Osteocyte (in vitro differentiated cells): Measurements from ENCODE around the gene PGRMC1. TPM values are rescaled to one million over a fixed set of nuclear protein-coding genes. Genes with fewer than 3 reads are reported as not detected.
"Not testable (repeated sequence)": the region's sequence is repeated elsewhere in the genome, so short reads cannot be mapped to it uniquely, and the experiment has no call there.

Source experiments
- DNase-seq: peaks from one replicate; pipeline ENCODE4 v3.0.0; 2021; ENCODE audit warnings: mixed read lengths; ENCODE audit not compliant: unreplicated experiment; ENCODE audit errors: extremely low spot score
- H3K27ac Mint-ChIP-seq: one replicate; pipeline ENCODE4 v1.8.0; 2021; ENCODE audit warnings: mild to moderate bottlenecking, mixed read lengths; ENCODE audit not compliant: unreplicated experiment
- H3K27me3 Mint-ChIP-seq: one replicate; pipeline ENCODE4 v1.8.0; 2021; ENCODE audit warnings: mixed read lengths; ENCODE audit not compliant: unreplicated experiment
- H3K36me3 Mint-ChIP-seq: one replicate; pipeline ENCODE4 v1.8.0; 2021; ENCODE audit warnings: mixed read lengths; ENCODE audit not compliant: unreplicated experiment
- H3K4me1 Mint-ChIP-seq: one replicate; pipeline ENCODE4 v1.8.0; 2021; ENCODE audit warnings: mixed read lengths; ENCODE audit not compliant: unreplicated experiment
- H3K4me3 Mint-ChIP-seq: one replicate; pipeline ENCODE4 v1.8.0; 2021; ENCODE audit warnings: mild to moderate bottlenecking, moderate library complexity, mixed read lengths; ENCODE audit not compliant: unreplicated experiment
- H3K9me3 Mint-ChIP-seq: one replicate; pipeline ENCODE4 v1.8.0; 2021; ENCODE audit warnings: mixed read lengths; ENCODE audit not compliant: unreplicated experiment
- CTCF ChIP-seq: fragments of 200-600 bp; sonication (generic); IDR thresholded peaks from 2 replicates; pipeline ENCODE4 v1.5.0; 2021; ENCODE audit warnings: antibody characterized with exemption, mild to moderate bottlenecking, moderate library complexity
- total RNA-seq: library from RNA; stranded (reverse); gene quantifications from 2 replicates; pipeline ENCODE4 v1.2.1, GENCODE V29; 2021

Gene PGRMC1
- total RNA-seq, 1 donor from 2014 or later: 61.9 TPM

GRCh38 chrX:119290476-119290875, 54.4 kb downstream of the PGRMC1 start:
- TF ChIP-seq CTCF: no peak
- DNase-seq: no peak
- Mint-ChIP-seq H3K27ac (no peak overlapping the region), H3K4me3 (no peak overlapping the region), H3K4me1 (peaks cover 4% of the 10 kb centered on the region), H3K9me3 (peaks cover 5% of the 10 kb centered on the region), H3K27me3 (peaks cover 5% of the 10 kb centered on the region), H3K36me3 (no peaks in the 10 kb centered on the region)

GRCh38 chrX:119291246-119291645, 55.2 kb downstream of the PGRMC1 start:
- H3K36me3 Mint-ChIP-seq, H3K27ac Mint-ChIP-seq, H3K9me3 Mint-ChIP-seq, DNase-seq, H3K4me3 Mint-ChIP-seq, H3K4me1 Mint-ChIP-seq, H3K27me3 Mint-ChIP-seq: not testable (repeated sequence)

- no peak for DNase-seq
- peaks cover 5% of the 10 kb centered on the region for H3K9me3 Mint-ChIP-seq
- H3K36me3 Mint-ChIP-seq: no peaks in the 10 kb centered on the region
- H3K4me1 Mint-ChIP-seq: peaks cover 4% of the 10 kb centered on the region
- H3K27ac Mint-ChIP-seq: no peak overlapping the region
- no peak overlapping the region for H3K4me3 Mint-ChIP-seq
- no peak for TF ChIP-seq CTCF
- peaks cover 7% of the 10 kb centered on the region for H3K27me3 Mint-ChIP-seq
Observed at GRCh38 chrX:119292445-119292844, 56.4 kb downstream of the PGRMC1 start.

Other genes with a start within 250 kb of the PGRMC1 start
- not detected in 2 replicates for gene CT47C1, start 163.3 kb upstream of the PGRMC1 start, total RNA-seq
- gene KIAA1210, start 108.5 kb upstream of the PGRMC1 start, total RNA-seq: not detected in 2 replicates
- gene SLC25A43, start 163.1 kb downstream of the PGRMC1 start, total RNA-seq: 10.8 and 13.9 TPM in 2 replicates
- gene SLC25A5, start 232.2 kb downstream of the PGRMC1 start, total RNA-seq: 245 TPM in 2 replicates